Measurements from ENCODE around the gene GTF2E1.
"Not testable (repeated sequence)": the region's sequence is repeated elsewhere in the genome, so short reads cannot be mapped to it uniquely, and the experiment has no call there.

GTF2E1 gene

DNA sequence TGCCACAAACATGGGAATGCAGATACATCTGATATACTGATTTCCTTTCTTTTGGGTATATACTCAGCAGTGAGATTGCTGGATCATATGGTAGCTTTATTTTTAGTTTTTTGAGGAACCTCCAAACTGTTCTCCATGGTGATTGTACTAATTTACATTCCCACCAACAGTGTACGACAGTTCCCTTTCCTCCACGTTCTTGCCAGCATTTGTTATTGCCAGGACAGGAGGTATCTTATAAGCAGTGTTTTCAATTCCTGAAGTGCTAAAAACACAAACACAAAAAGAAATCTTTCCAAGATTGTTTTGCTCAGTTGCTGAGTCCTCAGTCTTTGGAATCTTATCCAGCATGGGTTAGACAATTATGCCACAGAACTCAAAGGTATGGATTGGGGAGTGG lies 13.5 kb downstream of the GTF2E1 start:
- no peak for DNase-seq

- DNase-seq, result not testable (repeated sequence)
Measured at GRCh38 chr3:120758551-120758950, 16.0 kb downstream of the GTF2E1 start.

DNA sequence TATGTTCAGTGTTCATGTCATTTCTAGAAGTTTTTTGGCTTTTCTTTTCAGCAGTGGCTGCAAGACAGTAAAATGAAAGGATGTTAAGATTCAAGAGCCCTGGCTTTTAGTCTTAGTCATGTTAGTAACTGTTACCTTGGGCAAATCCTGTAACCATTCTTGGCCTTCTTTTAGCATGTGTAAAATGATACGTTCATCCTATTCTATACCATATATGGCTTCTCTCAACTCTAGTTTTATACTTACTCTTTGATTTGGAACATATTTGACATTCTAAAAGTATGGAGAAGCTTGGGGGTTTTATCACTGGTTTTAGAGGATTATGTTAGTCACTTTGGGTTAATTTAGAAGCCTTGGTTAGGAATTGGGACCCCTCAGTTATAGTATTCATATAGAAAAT lies 20.1 kb downstream of the GTF2E1 start:
- DNase-seq, result no peak

DNA sequence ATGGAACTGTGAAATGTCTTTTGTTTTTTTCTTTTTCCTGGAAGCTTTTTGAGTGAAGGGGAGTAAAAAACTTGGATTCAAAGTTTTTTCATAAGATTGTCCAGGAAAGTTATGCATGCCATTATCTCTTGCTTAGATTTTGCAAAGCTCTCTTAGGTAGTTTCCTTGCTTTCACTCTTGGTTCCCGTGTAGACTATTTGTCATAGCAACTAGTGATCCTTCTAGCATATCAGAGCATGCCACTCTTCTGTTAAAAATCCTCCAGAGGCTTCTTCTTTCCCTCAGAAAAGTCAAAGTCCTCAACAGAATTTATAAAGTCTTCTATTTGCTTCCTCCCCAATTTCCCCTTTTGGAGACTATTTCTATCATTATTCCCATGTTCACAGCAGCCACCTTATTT lies 21.1 kb downstream of the GTF2E1 start:
- DNase-seq, result no peak

- no peak for DNase-seq
Measured at GRCh38 chr3:120764206-120764605, 21.7 kb downstream of the GTF2E1 start.

GRCh38 chr3:120765830-120766493 lies 23.4 kb downstream of the GTF2E1 start:
- no peak for DNase-seq

DNA sequence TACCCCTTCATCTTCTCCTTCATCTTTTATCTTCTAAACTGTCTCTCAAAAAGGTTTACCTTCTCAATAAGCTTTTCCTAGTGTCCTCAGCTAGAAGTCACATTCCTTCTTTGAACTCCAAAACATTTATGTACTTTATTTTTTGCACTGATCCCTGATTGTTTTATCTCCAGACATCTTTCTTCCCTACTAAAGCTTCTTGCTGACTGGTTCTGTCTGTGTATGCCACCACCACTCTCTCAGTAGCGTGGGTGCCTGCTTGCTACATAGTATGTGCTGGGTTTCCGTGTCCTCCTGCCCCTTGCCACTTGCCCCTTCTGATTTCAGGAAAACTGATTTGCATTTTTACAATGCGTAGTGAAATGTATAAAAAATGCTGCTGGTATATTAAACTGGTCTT lies 24.0 kb downstream of the GTF2E1 start:
- no peak for DNase-seq

DNA sequence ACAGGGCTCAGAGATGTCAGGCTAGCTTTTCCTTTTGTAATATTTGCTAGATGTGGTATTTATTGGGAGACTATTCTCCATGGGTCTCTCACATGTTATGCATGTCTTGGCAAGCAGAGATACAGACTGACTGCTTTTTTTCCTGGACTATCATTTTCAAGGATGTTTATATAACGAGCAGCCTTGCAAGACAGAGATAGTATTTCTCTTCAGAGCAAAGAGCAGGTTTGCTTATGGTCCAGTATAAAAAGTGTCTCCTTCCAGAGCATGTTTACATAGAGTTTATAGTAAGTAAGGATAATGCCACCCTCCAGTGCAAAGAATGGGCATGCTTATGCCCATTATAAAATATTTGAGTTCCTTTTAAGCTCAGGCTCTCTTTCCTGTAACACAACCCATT lies 24.6 kb downstream of the GTF2E1 start:
- DNase-seq, result no peak

DNA sequence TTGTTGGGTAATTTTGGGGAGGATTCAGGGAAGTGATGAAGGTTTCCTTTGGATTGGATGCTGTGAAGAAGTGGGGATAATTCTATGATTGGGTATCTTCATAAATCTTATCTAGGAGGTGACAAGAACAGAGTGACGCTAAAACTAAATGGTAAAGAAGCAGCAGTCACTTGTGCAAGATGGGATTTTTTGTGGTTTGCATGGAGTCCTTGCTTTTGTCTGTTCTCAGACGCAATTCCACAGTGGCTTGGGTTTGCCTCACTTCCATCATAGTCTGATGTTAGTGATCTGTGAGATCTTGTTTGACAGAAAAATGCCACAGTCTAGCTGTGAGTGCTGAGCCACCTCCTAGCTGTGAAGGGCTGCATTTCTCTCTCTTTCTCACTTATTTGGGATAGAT lies 26.9 kb downstream of the GTF2E1 start:
- DNase-seq, result no peak

DNA sequence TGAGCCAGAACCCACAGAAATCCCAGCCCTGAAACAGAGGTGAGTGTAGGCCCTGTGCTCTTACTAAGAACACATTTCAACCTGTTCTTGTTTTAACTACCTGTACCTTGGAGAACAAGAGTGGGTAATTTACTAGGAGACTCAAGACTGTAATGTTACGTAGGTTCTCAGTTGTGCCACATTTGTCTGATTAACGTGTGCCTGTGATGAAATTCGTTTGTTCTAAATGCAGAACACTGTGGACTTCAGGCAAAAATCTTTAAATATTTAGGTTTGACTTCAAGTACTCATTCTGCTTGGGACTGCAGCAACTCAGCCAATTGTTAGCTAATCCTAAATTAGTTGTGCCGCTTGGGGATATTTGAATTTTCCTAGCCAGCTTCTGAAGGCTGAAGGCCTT lies 28.3 kb downstream of the GTF2E1 start:
- DNase-seq, result no peak

GRCh38 chr3:120772081-120772480 lies 29.5 kb downstream of the GTF2E1 start:
- no peak for DNase-seq

- DNase-seq, result no peak
Measured at GRCh38 chr3:120773932-120774331, 31.4 kb downstream of the GTF2E1 start.

GRCh38 chr3:120775411-120775810 lies 32.9 kb downstream of the GTF2E1 start:
- no peak for DNase-seq

DNA sequence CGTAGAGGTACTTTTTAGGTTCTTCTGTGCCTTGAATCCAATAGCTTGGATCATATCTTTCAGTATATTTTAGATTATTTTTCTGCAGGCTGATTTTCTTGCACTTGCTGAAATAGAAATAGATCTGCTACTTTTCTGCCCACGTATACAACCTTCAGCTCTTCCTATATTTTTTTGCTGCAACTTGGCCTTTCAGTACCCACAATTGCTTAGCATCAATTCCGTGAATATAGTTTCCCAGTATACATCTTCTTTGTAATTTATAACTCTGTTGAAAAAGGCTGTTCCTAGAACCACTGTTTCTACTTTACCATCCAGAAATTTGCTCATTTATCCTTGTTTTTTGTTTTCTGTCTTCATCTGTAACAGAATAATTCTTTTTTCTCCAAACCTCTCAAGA lies 36.2 kb downstream of the GTF2E1 start:
- no peak for DNase-seq

DNA sequence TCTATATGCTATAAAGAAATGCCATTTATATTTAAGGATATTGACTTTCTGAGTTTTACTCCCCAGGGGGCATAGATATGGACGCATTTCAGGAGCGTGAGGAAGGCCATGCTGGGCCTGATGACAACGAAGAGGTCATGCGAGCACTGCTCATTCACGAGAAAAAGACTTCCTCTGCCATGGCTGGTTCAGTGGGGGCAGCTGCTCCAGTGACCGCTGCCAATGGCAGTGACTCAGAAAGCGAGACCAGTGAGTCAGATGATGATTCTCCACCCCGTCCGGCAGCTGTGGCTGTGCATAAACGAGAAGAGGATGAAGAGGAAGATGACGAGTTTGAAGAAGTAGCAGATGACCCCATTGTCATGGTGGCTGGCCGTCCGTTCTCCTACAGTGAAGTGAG lies 38.4 kb downstream of the GTF2E1 start:
- DNase-seq, result peak in 1 of 2 donors; percentile 11

- DNase-seq, result not testable (repeated sequence)
Measured at GRCh38 chr3:120785832-120786231, 43.3 kb downstream of the GTF2E1 start.

GRCh38 chr3:120791010-120791409 lies 48.5 kb downstream of the GTF2E1 start:
- no peak for DNase-seq

DNA sequence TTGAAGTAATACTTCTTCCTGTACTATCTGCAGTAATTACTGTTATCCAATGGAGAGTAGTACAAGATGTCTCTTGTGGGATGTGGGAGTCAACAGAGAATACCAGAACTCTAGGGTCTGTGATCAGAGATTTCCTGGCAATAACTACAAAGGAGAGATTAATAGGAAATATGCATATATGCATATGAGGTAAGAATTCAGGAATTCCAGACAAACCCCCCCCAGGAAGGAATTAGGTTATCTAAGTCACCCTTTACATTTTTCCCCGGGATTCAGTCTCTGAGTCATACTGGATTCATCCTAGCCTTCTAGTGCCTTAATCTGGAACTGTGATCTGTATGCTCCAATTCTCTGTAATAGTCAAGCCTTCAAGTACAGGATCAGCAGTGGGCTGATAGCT lies 49.4 kb downstream of the GTF2E1 start:
- DNase-seq, result no peak

GRCh38 chr3:120793601-120794000 lies 51.1 kb downstream of the GTF2E1 start:
- DNase-seq, result no peak

GRCh38 chr3:120795017-120795648 lies 52.6 kb downstream of the GTF2E1 start:
- DNase-seq, result peak; percentile 77 to 83

DNA sequence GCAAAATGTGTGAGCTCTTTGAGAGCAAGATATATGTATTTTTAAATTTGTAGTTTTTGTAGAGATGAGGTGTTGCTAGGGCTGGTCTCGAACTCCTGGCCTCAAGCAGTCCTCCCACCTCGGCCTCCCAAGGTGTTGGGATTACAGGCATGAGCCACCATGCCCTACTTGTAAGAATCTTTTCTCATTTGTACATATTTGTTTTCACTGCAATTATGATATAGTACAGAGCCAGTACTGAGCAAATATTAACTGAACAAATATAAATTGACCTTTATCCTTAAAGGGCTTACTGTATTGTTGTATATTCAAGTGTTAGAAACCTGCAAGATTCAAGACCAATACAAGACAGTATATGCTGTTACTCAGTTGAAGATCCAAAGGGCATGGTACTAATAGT lies 53.4 kb downstream of the GTF2E1 start:
- no peak for DNase-seq

GRCh38 chr3:120796976-120797375 lies 54.4 kb downstream of the GTF2E1 start:
- no peak for DNase-seq

GRCh38 chr3:120797857-120798256 lies 55.3 kb downstream of the GTF2E1 start:
- no peak for DNase-seq

DNA sequence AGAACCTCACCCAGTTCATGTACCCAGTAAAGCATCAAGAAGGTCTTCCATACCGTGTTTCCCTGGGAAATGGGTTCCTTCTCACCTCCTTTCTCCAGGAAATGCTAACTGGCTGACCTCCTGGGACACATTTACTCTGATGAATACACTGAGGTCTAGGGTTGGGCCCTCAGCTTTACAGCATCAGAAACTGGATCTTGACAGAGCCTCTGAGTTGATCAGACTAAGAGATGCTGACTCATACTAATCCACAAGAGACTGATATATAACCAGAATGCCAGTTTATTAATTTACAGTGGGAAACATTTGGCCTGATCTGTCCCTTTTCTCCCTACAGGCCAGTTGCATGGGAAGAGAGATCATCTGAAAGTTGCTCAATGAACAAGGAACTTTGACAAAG lies 55.8 kb downstream of the GTF2E1 start:
- DNase-seq, result no peak

GRCh38 chr3:120800625-120801024 lies 58.1 kb downstream of the GTF2E1 start:
- no peak for DNase-seq

Data from CD4-positive, alpha-beta T cell treated with Interleukin-4 for 1 hour (primary cell).